KMS-11 (cell line): ENCODE results near the gene CFAP251.
"Not testable (repeated sequence)": the region's sequence is repeated elsewhere in the genome, so short reads cannot be mapped to it uniquely, and the experiment has no call there.

Experiments
- H2AFZ ChIP-seq: fragments of 200-600 bp; sonication (generic); 2 replicates; pipeline ENCODE4 v1.6.1; 2016; ENCODE audit warnings: antibody characterized with exemption, mixed run types, low read depth
- H3K27ac ChIP-seq: fragments of 200-600 bp; sonication (generic); 2 replicates; pipeline ENCODE4 v1.6.1; 2016; ENCODE audit warnings: mild to moderate bottlenecking, mixed run types
- H3K27me3 ChIP-seq: fragments of 200-600 bp; sonication (generic); 2 replicates; pipeline ENCODE4 v1.6.1; 2017; ENCODE audit warnings: mild to moderate bottlenecking, low read depth, mixed run types, moderate library complexity; ENCODE audit not compliant: insufficient read depth
- H3K36me3 ChIP-seq: fragments of 200-600 bp; sonication (generic); 2 replicates; pipeline ENCODE4 v1.6.1; 2017; ENCODE audit warnings: mild to moderate bottlenecking, mixed run types; ENCODE audit not compliant: insufficient read depth
- H3K4me1 ChIP-seq: fragments of 200-600 bp; sonication (generic); 2 replicates; pipeline ENCODE4 v1.6.1; 2016; ENCODE audit warnings: mild to moderate bottlenecking, low read depth, mixed run types; ENCODE audit not compliant: poor library complexity, severe bottlenecking
- H3K4me2 ChIP-seq: fragments of 200-600 bp; sonication (generic); 2 replicates; pipeline ENCODE4 v1.7.0; 2016; ENCODE audit warnings: mild to moderate bottlenecking, mixed run types
- H3K4me3 ChIP-seq: fragments of 200-600 bp; sonication (generic); IDR thresholded peaks from 2 replicates; pipeline ENCODE4 v1.6.1; 2017; ENCODE audit warnings: low read depth, low read length, mixed read lengths; ENCODE audit not compliant: insufficient read depth
- H3K79me2 ChIP-seq: fragments of 200-600 bp; sonication (generic); 2 replicates; pipeline ENCODE4 v1.6.1; 2016; ENCODE audit warnings: low read depth, mixed run types; ENCODE audit not compliant: insufficient read depth
- H3K9ac ChIP-seq: fragments of 200-600 bp; sonication (generic); 2 replicates; pipeline ENCODE4 v1.6.1; 2016; ENCODE audit warnings: mild to moderate bottlenecking, mixed run types
- H4K20me1 ChIP-seq: fragments of 200-600 bp; sonication (generic); 2 replicates; pipeline ENCODE4 v1.6.1; 2016; ENCODE audit warnings: mild to moderate bottlenecking, mixed run types; ENCODE audit not compliant: insufficient read depth
- CTCF ChIP-seq: fragments of 200-600 bp; sonication (generic); conservative IDR thresholded peaks from 2 replicates; pipeline ENCODE4 v1.6.1; 2017; ENCODE audit warnings: low read depth, mild to moderate bottlenecking, antibody characterized with exemption, low read length, moderate library complexity, mixed read lengths

CFAP251 gene

GRCh38 chr12:122035292-122035691, 116.9 kb downstream of the CFAP251 start:
- H3K4me1 ChIP-seq, result no peaks in the 10 kb centered on the region
- H3K4me2 ChIP-seq, result no peak overlapping the region
- no peaks in the 10 kb centered on the region for H3K27me3 ChIP-seq
- H2AFZ ChIP-seq, result no peak overlapping the region
- H3K79me2 ChIP-seq, result no peaks in the 10 kb centered on the region
- H4K20me1 ChIP-seq, result no peaks in the 10 kb centered on the region
- H3K36me3 ChIP-seq, result no peaks in the 10 kb centered on the region
- no peak overlapping the region for H3K9ac ChIP-seq
- H3K27ac ChIP-seq, result no peak overlapping the region
- H3K4me3 ChIP-seq, result no peak overlapping the region
- no peak for TF ChIP-seq CTCF

GRCh38 chr12:122036153-122036552, 117.8 kb downstream of the CFAP251 start:
- no peak for TF ChIP-seq CTCF
- Histone ChIP-seq H3K4me2 (no peak overlapping the region), H2AFZ (no peak overlapping the region), H3K27ac (no peak overlapping the region), H3K36me3 (no peaks in the 10 kb centered on the region), H3K27me3 (no peaks in the 10 kb centered on the region), H3K79me2 (no peaks in the 10 kb centered on the region), H3K4me3 (no peak overlapping the region), H4K20me1 (no peaks in the 10 kb centered on the region), H3K4me1 (no peaks in the 10 kb centered on the region), H3K9ac (no peak overlapping the region)

GRCh38 chr12:122040579-122041386, 122.4 kb downstream of the CFAP251 start:
- Histone ChIP-seq H3K27me3 (no peaks in the 10 kb centered on the region), H3K36me3 (no peaks in the 10 kb centered on the region), H3K4me1 (no peaks in the 10 kb centered on the region), H3K4me3 (no peak overlapping the region), H3K4me2 (no peak overlapping the region), H3K79me2 (no peaks in the 10 kb centered on the region), H4K20me1 (no peaks in the 10 kb centered on the region), H3K27ac (no peak overlapping the region), H2AFZ (no peak overlapping the region), H3K9ac (no peak overlapping the region)
- TF ChIP-seq CTCF, result no peak

GRCh38 chr12:122041458-122041857, 123.1 kb downstream of the CFAP251 start:
- H3K4me3 ChIP-seq, H4K20me1 ChIP-seq, H3K27ac ChIP-seq, H3K79me2 ChIP-seq, H3K27me3 ChIP-seq, H2AFZ ChIP-seq, H3K4me1 ChIP-seq, H3K9ac ChIP-seq, H3K4me2 ChIP-seq, H3K36me3 ChIP-seq: not testable (repeated sequence)

- Histone ChIP-seq H3K4me3 (no peak overlapping the region), H3K27ac (no peak overlapping the region), H3K27me3 (no peaks in the 10 kb centered on the region), H3K36me3 (no peaks in the 10 kb centered on the region), H2AFZ (no peak overlapping the region), H3K4me1 (no peaks in the 10 kb centered on the region), H4K20me1 (no peaks in the 10 kb centered on the region), H3K9ac (no peak overlapping the region), H3K4me2 (no peak overlapping the region), H3K79me2 (no peaks in the 10 kb centered on the region)
- TF ChIP-seq CTCF, result no peak
Measured at GRCh38 chr12:122042910-122043309, 124.5 kb downstream of the CFAP251 start.
